NCI-H1694 (cell line): ENCODE data around the gene RRM1.
"Not testable (repeated sequence)": the region's sequence is repeated elsewhere in the genome, so short reads cannot be mapped to it uniquely, and the experiment has no call there.

Source experiments
- DNase-seq: peaks from one replicate; lab custom pipeline; 2025; lab: John Stamatoyannopoulos, UW

The RRM1 gene

DNA sequence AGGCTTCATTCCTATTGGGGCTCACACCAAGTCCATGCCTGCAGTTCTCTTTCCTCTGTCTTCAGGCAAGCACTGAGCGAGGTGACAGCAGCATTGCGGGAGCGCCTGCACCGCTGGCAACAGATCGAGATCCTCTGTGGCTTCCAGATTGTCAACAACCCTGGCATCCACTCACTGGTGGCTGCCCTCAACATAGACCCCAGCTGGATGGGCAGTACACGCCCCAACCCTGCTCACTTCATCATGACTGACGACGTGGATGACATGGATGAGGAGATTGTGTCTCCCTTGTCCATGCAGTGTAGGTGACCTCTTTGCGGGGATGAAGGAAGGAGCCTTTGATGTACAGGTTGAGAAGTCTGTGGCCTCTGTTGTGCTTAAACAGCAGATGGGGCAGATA lies 11.4 kb upstream of the RRM1 start:
- no peak for DNase-seq

DNA sequence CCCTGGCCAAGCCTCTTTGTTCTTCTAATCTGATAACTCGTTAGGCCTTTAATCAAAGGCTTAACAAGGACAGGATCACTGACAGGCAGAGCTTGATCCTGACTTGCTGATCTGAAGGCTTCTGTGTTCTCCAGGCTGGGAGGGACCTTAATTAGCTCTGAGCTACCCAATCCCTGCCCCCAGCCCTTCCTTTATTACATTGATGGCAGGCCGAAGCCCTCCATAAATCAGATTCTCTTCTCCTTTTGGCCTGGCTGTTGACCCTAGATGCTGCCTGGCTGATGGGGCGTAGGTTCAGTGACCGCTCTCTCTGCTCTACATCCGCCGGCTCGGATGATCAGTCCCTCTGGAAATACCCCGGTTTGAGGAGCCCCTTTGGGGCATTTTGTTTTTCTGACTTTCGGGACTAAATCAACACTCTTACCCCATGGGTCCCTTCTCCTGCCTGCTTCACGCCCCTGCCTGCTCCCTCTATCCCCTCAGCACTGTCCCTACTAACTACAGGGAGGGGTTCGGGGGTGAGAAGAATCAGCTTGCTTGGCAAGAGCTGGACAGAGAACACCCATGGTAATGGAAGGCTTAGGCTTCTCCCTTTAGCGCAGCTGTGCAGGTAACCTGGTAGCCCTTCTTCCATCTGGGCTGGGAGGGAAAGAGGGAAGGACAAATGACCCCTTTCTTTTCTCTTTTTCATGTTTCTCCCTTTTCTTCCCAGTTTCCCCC lies 10.0 kb upstream of the RRM1 start:
- no peak for DNase-seq

DNA sequence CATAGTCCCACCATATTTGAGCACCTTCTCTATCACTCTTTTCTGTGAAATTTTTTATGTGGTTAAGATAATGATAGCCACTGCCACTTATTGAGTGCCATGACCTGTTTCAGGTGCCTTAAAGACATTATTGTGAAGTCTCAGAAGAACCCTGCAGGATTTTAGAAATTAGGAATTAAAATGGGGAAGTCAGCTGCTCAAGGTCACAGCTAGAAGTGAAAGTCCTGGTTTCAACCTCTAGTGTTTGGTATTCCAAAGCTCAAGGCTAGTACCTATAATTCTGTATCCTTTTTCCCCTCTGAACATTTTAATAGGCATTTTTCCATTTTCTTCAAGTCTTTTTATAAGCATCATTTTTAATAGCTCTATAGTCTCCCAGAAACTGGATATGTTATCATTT lies 9.0 kb upstream of the RRM1 start:
- no peak for DNase-seq

DNA sequence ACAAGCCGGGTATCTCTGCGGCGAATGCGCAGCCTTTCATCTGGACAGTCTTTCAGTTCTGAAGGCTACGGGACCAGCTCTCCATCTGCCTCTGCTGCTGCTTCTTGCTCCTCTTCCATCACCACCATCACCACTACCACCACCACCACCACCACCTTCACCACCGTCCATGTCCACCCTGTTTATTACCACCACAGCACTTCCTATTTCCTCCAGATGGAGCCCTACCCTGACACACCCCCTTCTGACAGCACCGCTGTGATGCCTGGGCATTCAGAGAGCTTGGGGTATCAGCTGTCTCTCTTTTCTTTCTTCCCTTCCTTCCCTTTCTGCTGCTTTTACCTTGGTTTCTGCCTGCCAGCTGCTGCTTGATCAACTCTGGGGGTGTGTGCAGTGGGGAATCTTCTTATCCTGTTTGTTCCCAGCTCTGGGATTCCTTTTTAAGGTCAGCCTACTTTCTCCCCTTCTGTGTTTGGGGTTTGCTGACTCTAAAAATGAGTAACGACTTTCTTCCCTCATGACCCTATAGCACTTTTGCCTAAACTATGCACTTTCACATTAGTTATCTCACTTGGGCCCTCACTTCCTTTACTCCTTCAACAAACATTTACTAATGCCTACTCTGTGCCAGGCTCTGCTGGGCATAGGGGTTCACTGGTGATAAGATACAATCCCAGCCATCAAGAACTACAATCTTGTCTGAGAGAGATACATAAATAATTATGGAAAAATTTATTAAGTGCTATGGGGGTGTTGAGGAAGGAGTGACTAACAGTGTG lies 7.8 kb upstream of the RRM1 start:
- DNase-seq = no peak

DNA sequence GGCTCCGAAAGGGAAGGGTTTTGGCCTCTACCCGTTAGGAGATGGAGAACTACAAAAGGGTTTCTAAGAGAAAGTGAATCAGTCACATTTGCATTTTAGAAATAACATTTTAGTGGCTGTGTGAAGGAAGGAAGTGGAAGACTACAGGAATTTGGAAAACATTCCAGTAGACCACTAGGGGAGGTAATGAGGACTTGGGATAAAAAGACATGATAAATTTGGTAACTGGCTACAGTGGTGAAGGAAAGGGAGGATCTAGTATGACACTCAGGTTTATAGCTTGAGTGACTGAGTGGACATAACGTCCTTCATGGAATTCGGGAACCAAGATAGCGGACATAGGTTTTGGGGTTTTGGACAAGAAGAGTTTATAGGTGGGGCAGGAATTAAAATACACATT lies 7.0 kb upstream of the RRM1 start:
- no peak for DNase-seq

DNA sequence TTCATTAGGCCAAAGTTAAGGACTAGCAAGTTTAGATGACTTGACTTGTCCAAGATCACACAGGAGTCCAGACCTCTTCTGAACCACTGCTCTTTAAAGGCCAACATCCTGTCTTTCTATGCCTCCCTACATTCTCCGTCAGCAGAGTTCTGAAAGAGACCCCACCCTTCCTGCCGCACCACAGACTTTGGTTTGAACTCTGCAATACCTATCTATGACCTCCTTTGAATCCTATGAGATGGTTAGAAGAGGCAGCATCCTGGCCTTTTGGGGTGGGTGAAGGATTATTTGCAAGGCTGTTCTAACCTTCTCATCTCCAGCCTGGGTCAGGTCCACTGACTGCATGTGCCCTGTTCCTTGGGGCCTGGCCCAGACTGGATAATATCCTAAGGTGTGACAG lies 4.3 kb upstream of the RRM1 start:
- DNase-seq = no peak

DNA sequence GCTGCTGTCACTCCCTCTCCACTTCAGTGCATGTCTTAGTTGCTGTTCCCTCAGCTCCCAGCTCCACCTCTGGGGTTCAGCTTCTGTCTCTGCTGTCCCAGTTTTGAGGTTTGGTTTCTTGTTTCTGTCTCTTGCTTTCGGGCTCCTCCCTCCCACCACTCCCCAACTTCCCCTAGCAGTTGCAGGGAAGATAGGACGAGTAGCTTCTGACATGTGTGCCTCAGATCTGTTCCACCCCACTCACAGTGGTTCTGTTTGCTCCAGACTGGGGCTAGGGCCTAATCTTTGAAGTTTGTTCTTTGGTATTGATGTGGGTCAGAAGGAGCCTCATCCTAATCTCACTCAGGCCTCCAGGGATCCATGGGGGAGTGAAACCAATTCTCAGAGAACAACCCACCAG lies 2.6 kb upstream of the RRM1 start:
- DNase-seq = no peak

DNA sequence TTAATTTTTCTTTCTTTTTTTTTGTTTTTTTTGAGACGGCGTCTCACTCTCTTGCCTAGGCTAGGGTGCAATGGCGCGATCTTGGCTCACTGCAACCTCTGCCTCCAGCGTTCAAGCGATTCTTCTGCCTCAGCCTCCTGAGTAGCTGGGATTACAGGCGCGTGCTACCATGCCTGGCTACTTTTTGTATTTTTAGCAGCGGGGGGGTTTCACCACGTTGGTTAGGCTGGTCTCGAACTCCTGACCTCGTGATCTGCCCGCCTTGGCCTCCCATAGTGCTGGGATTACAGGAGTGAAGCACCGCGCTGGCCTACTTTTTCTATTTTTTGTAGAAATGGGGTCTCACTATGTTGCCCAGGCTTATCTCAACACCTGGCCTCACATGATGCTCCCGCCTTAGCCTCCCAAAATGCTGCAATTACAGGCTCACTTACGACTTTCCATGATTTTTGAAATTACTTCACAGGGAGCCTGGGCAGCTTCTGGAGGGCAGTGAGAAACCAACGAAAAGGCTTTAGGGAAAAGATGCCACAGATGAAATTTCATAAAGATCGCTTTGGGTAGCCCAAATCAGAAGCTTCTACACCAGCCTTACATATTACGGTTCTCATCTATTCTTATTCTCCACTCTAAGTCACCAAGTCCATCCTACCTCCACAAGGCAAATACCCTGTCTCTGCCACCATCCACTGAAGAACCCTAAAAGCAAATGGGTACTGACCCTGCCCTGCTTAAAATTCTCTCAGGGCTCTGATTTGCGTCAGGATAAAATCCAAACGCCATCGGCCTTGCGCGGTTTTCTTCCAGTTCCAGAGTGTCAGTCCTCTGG lies 866 bp upstream of the RRM1 start:
- DNase-seq = no peak

DNA sequence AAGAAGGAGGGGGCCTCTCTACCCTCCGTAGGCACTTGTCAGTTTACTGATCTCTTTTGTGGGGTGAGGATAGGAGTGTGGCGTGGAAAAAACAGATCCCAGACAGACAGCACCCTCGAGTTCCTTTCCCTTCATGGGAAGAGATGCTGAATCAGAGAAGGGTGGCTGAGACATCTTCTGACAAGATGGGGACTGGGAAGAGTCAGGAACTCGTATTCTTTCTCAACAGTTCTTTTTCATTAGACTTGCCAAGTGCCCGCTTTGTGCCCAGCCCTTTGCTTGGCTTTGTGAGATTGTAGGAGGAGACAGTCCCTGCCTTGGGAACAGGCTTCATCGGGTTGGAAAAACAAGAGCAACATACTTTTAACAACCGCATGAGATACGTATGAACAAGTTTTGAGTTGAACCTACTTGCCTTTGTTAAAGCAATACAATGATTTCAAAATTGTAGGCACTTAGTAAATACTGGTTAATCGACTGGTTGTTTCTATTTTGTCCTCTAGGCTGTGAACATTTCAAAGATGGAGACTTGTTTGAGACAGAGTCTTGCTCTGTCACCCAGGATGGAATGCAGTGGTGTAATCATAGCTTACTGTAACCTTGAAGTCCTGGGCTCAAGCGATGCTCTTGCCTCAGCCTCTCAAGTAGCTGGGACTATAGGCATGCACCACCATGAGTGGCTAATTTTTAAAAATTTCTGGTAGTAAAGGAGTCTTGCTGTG lies 1.1 kb downstream of the RRM1 start:
- no peak for DNase-seq

DNA sequence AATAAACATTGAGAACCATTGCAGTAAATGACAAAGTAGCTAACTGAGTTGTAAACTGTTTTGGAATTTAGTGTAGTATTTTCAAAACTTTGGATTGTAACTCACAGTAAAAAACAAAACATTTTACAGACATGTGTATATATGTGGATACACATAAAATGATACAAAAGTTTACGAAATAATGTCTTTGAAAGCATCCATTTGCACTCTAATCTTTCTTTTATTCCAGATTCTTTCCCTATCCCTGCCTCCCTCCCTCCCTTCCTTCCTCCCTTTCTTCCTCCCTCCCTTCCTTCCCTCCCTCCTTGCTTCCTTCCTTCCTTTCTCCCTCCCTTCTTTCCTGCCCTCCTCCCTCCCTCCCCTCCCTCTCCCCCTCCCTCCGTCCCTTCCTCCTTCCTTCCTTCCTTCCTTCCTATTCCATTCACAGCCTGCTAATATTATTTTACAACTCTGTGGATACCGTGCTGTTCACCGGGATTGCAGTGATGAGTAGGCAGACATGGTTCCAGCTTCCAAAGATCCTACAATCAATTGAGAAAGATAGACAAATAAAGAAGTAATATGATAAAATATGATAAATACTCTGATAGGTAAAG lies 3.5 kb downstream of the RRM1 start:
- no peak for DNase-seq

DNA sequence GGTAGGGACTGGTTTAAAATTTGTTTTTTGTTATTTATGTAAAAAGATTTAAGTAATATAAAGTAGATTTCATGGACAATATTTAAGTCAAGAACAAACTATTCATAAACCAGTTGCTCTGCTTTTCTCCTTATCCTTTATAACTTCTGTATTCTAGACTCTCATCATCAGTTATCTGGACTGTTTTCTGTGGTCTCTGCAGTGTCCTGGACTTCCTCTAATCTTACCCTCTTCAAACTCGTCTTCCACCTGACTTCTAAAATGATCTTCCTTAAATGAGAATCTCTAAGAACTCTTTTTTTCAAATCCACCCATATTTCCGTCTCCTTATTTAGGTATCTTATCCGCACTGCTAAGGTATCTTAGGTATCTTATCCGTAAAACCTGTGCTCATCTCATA lies 8.1 kb downstream of the RRM1 start:
- DNase-seq = no peak

DNA sequence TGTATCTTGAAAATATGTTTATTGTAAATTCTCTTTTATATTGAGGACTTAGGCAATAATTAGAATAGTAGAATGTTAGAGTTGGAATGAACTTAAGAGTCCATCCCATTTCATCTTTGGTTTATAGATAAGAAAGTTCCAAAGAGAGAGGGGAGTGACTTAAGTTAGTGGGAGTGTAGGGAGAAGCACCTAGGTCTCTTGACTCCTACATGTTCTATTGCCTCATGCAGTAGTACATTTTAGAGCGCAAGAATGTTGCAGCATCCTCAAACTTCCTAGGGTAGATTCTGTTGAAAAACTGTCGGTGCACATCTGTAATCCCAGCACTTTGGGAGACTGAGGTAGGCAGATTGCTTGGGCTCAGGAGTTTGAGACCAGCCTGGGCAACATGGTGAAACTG lies 8.7 kb downstream of the RRM1 start:
- DNase-seq = no peak

DNA sequence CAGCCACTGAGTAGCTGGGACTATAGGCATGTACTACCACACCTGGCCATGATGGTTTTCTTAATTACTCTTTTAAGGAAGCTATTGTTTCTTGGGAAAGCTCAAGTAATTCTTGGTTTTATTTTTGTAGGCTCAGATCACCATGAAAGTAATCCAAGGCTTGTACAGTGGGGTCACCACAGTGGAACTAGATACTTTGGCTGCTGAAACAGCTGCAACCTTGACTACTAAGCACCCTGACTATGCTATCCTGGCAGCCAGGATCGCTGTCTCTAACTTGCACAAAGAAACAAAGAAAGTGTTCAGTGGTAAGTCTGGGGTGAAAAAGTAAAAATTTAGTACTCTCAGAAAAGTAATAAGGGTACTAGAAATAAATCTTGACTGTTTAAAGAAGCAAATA lies 11.3 kb downstream of the RRM1 start:
- no peak for DNase-seq

DNA sequence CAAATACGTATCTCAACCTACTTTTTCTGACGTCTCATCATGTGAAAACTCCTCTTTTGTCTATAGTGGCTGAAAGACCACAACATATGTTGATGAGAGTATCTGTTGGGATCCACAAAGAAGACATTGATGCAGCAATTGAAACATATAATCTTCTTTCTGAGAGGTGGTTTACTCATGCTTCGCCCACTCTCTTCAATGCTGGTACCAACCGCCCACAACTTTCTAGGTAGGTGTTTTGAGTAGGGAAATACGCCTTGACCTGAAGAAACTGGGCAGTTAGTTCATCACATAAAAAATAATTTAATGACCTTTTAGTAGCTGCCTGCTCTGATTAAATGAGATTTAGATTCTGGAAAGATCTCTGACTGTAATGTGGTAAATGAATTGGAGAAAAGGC lies 17.2 kb downstream of the RRM1 start:
- no peak for DNase-seq

DNA sequence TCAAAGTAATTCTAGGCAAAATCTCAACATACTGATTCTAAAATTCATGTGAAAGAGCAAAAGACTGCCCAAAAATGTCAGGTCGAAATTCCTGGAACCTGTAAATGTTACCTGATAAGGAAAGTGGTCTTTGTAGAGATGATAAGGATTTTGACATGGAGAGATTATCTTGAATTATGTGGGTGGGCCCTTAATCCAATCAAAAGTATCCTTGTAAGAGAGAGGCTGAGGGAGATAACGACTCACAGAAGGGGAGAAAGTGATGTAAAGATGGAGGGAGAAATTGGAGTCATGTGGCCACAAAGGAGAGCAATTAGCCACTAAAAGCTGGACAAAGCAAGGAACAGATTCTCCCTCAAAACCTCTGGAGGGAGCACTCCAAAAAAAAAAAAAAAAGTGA lies 20.5 kb downstream of the RRM1 start:
- no peak for DNase-seq

DNA sequence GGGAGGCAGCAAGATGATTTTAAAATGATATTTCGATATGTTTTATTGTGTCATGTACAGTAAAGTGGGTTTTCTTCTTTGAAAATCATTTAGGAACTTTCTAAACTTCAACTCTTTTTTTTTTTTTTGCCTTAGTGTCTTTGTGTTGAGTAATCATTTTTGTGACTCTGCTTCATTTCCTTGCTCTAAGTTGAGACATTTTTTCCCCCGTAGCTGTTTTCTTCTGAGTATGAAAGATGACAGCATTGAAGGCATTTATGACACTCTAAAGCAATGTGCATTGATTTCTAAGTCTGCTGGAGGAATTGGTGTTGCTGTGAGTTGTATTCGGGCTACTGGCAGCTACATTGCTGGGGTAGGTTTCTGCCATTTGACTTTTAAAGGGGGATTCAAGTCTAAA lies 23.5 kb downstream of the RRM1 start:
- DNase-seq = no peak

DNA sequence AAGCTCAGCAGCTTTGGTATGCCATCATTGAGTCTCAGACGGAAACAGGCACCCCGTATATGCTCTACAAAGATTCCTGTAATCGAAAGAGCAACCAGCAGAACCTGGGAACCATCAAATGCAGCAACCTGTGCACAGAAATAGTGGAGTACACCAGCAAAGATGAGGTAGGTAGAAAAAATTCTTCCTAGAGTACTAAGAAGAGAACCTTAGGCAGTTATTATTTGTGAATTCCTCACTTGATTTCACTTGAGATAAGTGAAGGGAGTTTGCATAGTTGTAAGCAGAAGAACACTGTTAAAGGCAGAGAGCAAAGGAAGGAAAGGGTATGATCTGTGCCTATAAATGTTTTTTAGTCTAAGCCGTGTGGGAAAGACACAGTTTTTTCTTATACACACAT lies 28.6 kb downstream of the RRM1 start:
- no peak for DNase-seq

DNA sequence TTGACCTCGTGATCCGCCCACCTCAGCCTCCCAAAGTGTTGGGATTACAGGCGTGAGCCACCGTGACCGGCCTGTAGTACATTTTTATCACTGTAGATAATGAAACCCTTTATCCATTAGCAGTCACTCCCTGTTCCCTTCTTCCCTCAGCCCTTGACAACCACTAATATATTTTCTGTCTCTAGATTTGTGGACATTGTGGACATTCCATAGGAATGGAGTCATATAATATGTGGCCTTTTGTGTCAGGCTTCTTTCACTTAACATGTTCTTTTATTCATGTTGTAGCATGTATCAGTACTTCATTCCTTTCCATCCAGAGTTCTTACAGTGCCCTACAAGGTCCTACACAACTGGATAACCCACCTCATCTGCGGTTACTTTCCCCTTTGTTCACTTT lies 30.5 kb downstream of the RRM1 start:
- DNase-seq = no peak

DNA sequence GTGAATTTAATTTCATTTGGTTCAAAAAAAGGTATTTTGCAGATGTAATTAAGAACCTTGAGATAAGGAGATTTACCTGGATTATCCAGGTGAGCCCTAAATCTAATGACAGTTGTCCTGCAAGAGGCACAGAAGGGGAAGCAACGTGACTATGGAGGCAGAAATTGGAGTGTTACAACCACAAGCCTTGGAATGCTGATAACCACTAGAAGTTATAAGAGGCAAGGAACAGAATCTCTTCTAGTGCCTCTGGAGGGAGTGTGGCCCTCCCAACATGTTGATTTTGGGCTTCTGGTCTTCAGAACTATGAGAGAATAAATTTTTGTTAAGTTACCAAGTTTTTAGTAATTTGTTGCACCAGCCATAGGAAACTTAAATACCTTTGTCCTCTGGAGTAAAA lies 32.8 kb downstream of the RRM1 start:
- no peak for DNase-seq

DNA sequence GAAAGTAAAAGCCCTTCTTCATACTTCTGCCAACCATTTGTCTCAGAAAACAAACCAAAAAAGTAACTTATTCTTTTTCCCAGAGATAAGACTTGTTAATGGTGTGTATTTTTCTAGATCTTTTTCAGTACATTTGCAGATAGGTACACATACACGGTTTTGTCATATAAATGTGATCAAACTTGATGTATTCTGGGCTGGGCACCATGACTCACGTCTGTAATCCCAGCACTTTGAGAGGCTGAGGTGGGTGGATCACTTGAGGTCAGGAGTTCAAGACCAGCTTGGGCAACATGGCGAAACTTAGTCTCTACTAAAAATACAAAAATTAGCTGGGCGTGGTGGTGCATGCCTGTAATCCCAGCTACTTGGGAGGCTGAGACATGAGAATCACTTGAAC lies 35.6 kb downstream of the RRM1 start:
- not testable (repeated sequence) for DNase-seq

DNA sequence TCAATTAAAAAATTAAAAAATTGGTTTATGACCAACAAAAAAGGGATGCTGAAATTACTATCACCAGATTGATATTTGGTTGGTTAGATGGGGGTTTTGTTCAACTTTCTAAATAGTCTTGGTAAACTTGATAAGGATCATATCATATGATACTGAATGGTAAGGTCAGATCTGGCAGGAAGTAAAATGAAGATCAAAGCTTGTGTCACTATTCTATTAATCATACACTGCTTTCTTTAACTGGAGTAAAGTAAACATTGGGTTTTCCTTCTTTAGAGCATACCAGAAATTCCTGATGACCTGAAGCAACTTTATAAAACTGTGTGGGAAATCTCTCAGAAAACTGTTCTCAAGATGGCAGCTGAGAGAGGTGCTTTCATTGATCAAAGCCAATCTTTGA lies 40.2 kb downstream of the RRM1 start:
- no peak for DNase-seq

DNA sequence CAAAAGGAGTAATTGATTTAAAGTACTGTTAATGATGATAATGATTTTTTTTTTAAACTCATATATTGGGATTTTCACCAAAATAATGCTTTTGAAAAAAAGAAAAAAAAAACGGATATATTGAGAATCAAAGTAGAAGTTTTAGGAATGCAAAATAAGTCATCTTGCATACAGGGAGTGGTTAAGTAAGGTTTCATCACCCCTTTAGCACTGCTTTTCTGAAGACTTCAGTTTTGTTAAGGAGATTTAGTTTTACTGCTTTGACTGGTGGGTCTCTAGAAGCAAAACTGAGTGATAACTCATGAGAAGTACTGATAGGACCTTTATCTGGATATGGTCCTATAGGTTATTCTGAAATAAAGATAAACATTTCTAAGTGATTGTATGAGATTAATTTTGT lies 43.9 kb downstream of the RRM1 start:
- DNase-seq = no peak
